ENCODE data around the gene C1QL2. TPM values are rescaled to one million over a fixed set of nuclear protein-coding genes. Genes with fewer than 3 reads are reported as not detected.

C1QL2 gene
- polyA plus RNA-seq, 1 donor from 2014 or later, result not detected

DNA sequence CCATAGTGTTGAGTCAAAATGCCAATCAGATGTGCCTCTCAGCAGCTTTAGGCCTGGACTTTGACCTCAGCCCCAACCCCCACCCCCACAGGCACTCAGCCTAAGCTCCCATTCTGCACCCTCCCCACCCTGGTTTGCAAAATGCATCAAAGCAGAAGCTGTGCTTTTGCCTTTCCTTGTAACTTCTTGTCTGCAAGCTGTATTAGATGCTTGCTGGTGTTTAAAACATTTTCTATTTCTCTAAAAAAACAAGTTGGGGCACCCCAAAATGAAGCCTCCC, 38.5 kb upstream of the C1QL2 start (continued):
- TF ChIP-seq REST (IDR thresholded peaks at IDR 0.05; ENCODE audit: borderline replicate concordance) (no peak), EZH2 (IDR thresholded peaks at IDR 0.05; ENCODE audit: borderline replicate concordance, insufficient read depth, low read length, poor library complexity, severe bottlenecking) (no peak), RAD21 (conservative IDR thresholded peaks at IDR 0.05) (no peak)

- no peaks in the 10 kb centered on the region for H3K79me2 ChIP-seq (replicated peaks; ENCODE audit: insufficient read depth, low read length)
- H3K36me3 ChIP-seq (ENCODE audit: insufficient read depth, low read length), result no peaks in the 10 kb centered on the region
- H3F3A ChIP-seq (ENCODE audit: insufficient read depth, low read length, poor library complexity, severe bottlenecking), result no peaks in the 10 kb centered on the region
- H3K9ac ChIP-seq (ENCODE audit: low read length), result no peak overlapping the region
- no peaks in the 10 kb centered on the region for H3K9me2 ChIP-seq (ENCODE audit: insufficient read depth, low read length)
- no peak for TF ChIP-seq RAD21 (conservative IDR thresholded peaks at IDR 0.05)
- no peak for TF ChIP-seq EZH2 (IDR thresholded peaks at IDR 0.05; ENCODE audit: borderline replicate concordance, insufficient read depth, low read length, poor library complexity, severe bottlenecking)
- no peak for TF ChIP-seq POLR2AphosphoS5 (IDR thresholded peaks at IDR 0.05)
- TF ChIP-seq MXI1 (conservative IDR thresholded peaks at IDR 0.05; ENCODE audit: poor library complexity, severe bottlenecking), result no peak
- TF ChIP-seq, protein P1, sequence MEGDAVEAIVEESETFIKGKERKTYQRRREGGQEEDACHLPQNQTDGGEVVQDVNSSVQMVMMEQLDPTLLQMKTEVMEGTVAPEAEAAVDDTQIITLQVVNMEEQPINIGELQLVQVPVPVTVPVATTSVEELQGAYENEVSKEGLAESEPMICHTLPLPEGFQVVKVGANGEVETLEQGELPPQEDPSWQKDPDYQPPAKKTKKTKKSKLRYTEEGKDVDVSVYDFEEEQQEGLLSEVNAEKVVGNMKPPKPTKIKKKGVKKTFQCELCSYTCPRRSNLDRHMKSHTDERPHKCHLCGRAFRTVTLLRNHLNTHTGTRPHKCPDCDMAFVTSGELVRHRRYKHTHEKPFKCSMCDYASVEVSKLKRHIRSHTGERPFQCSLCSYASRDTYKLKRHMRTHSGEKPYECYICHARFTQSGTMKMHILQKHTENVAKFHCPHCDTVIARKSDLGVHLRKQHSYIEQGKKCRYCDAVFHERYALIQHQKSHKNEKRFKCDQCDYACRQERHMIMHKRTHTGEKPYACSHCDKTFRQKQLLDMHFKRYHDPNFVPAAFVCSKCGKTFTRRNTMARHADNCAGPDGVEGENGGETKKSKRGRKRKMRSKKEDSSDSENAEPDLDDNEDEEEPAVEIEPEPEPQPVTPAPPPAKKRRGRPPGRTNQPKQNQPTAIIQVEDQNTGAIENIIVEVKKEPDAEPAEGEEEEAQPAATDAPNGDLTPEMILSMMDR (IDR thresholded peaks at IDR 0.05; ENCODE audit: poor library complexity, severe bottlenecking), result no peak
- no peak for TF ChIP-seq EP300 (conservative IDR thresholded peaks at IDR 0.05; ENCODE audit: poor library complexity, severe bottlenecking)
- TF ChIP-seq SMC3 (conservative IDR thresholded peaks at IDR 0.05; ENCODE audit: poor library complexity), result no peak
- TF ChIP-seq TAF1 (IDR thresholded peaks at IDR 0.05; ENCODE audit: low read depth), result no peak
- no peak for TF ChIP-seq REST (IDR thresholded peaks at IDR 0.05; ENCODE audit: borderline replicate concordance)
- H3K27ac ChIP-seq (ENCODE audit: low read length), result no peak overlapping the region
- H3K9me3 ChIP-seq (ENCODE audit: low read length), result no peaks in the 10 kb centered on the region
- H3K4me3 ChIP-seq (ENCODE audit: low read length), result no peak overlapping the region
- no peaks in the 10 kb centered on the region for H3K27me3 ChIP-seq (ENCODE audit: insufficient read depth, low read depth, low read length)
- H2AFZ ChIP-seq (ENCODE audit: low read depth, low read length), result no peak overlapping the region
- no peaks in the 10 kb centered on the region for H4K20me1 ChIP-seq (ENCODE audit: insufficient read depth)
- no peak overlapping the region for H3K4me2 ChIP-seq (ENCODE audit: low read length)
These were observed 38.0 kb upstream of the C1QL2 start for GRCh38 chr2:119196301-119197125.
